Mesodermal cell (in vitro differentiated cells): ENCODE data around the gene APOL6.

Experiments
- H3K27ac ChIP-seq: 2 replicates; pipeline ENCODE4 v1.7.0; 2013; ENCODE audit warnings: mild to moderate bottlenecking, low read depth, low read length, moderate library complexity; ENCODE audit not compliant: severe bottlenecking
- H3K36me3 ChIP-seq: 2 replicates; pipeline ENCODE4 v1.7.1; 2013; ENCODE audit warnings: mild to moderate bottlenecking, low read length, moderate library complexity; ENCODE audit not compliant: control insufficient read depth, insufficient read depth
- H3K4me1 ChIP-seq: one replicate; pipeline ENCODE4 v1.7.1; 2013; ENCODE audit warnings: mild to moderate bottlenecking, low read length; ENCODE audit not compliant: insufficient read depth, control insufficient read depth, poor library complexity, severe bottlenecking
- H3K4me3 ChIP-seq: 2 replicates; pipeline ENCODE4 v1.7.0; 2013; ENCODE audit warnings: low read length, control low read depth, mild to moderate bottlenecking; ENCODE audit not compliant: insufficient read depth, poor library complexity, severe bottlenecking; ENCODE audit errors: extremely low read depth
- H3K9me3 ChIP-seq: 2 replicates; pipeline ENCODE4 v1.7.1; 2013; ENCODE audit warnings: mild to moderate bottlenecking, low read length, moderate library complexity; ENCODE audit not compliant: control insufficient read depth
- WGBS, 2 experiments: methylation state at CpG; one replicate each; pipeline ENCODE4 v1.1.5; 2013; ENCODE audit warnings: missing lambda C conversion rate in 2 of 2; ENCODE audit not compliant: insufficient coverage in 2 of 2; 5-methylcytosine and 5-hydroxymethylcytosine counted together

The APOL6 gene

DNA sequence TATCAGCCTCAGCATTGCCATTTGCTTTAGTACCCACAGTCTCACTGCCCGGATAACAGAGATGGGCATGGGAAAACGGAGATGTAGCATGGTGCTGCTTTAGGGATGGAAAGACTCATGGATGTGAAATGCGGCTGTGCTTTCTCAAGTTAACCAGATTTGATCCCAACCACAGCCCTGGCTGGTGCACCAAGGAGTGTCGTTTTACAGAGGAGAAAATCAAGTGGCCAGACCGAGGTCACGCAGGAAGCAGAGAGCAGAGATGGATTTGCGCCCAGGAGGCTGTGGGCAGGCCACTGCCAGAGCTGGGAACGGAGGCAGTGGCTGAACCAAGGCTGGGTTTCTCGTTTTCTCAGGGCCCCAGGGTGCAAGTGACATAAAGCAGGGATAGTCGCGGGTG, 40.2 kb upstream of the APOL6 start:
- no peak overlapping the region for H3K4me3 ChIP-seq
- H3K9me3 ChIP-seq: no peaks in the 10 kb centered on the region
- peaks cover 3% of the 10 kb centered on the region for H3K4me1 ChIP-seq
- no peak overlapping the region for H3K27ac ChIP-seq
- 83 to 91% methylated on average over 9 to 10 of the region's 11 CpGs for whole genome bisulfite sequencing, 2 experiments
- no peaks in the 10 kb centered on the region for H3K36me3 ChIP-seq

DNA sequence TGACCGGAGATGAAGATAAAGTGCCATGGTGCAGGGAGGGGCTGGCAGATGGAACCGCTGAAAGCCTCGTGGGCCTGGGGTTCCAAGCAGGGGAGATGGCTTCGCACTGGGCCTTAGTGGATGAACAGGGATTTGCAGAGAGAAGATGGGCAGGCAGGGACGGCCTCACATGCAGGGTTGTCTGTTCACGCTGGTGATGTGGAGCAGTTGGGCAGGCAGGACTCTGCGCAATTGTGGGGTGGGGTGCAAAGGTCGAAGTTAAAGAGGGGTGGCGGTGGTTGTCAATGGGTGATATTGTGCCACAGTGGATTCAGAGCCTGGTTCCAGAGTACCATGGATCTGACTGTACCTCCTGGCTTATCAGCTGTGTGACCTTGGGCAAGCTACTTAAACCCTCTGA, 39.0 kb upstream of the APOL6 start:
- Histone ChIP-seq H3K36me3 (no peaks in the 10 kb centered on the region), H3K4me1 (peaks cover 3% of the 10 kb centered on the region), H3K9me3 (no peaks in the 10 kb centered on the region), H3K4me3 (no peak overlapping the region), H3K27ac (no peak overlapping the region)
- 93 to 96% methylated on average over 9 of the region's 9 CpGs for WGBS, 2 experiments

DNA sequence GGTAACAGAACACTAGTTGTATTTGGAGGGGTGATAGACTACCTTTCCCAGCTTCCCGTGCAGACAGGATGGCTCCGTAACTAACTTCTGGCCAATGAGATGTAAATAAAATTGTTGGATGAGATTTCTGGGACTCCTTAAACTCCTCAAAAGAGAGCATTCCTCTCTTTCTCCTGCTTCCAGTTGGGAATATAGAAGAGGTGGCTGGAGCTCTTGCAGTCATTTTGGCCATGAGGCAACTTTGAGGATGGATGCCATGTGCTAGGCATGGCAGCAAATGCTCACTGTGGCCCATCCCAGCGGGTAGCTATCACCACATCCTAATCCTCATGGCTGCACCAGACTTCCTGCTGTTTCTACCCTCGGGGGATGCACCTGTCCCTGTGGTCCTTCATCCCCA, 38.5 kb upstream of the APOL6 start:
- H3K27ac ChIP-seq: no peak overlapping the region
- no peak overlapping the region for H3K4me3 ChIP-seq
- H3K36me3 ChIP-seq: no peaks in the 10 kb centered on the region
- 69 to 100% methylated on average over 1 to 2 of the region's 4 CpGs for WGBS, 2 experiments
- H3K9me3 ChIP-seq: no peaks in the 10 kb centered on the region
- H3K4me1 ChIP-seq: peaks cover 3% of the 10 kb centered on the region

DNA sequence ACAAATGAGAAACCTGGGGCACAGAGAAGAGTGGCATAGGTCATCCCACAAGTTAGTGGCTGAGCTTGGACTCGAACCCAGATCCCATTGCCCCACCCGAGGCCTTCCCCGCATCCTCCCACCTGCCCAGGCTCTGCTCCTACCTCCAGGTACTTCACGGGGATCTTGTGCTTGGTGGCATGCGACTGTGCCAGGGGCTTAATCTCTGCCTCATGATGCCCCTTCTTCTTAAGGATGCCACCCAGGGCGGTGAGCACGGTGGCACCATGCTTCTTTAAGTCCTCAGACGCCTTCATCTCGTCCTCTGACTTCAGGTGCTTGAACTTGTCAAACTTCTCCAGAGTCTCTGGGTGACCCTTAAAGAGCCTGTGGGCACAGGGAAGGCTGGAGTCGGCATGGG, 37.5 kb upstream of the APOL6 start:
- 81% methylated on average over 10 of the region's 10 CpGs for WGBS, 2 experiments
- Histone ChIP-seq H3K36me3 (no peaks in the 10 kb centered on the region), H3K9me3 (no peaks in the 10 kb centered on the region), H3K4me1 (no peaks in the 10 kb centered on the region), H3K27ac (no peak overlapping the region), H3K4me3 (no peak overlapping the region)

DNA sequence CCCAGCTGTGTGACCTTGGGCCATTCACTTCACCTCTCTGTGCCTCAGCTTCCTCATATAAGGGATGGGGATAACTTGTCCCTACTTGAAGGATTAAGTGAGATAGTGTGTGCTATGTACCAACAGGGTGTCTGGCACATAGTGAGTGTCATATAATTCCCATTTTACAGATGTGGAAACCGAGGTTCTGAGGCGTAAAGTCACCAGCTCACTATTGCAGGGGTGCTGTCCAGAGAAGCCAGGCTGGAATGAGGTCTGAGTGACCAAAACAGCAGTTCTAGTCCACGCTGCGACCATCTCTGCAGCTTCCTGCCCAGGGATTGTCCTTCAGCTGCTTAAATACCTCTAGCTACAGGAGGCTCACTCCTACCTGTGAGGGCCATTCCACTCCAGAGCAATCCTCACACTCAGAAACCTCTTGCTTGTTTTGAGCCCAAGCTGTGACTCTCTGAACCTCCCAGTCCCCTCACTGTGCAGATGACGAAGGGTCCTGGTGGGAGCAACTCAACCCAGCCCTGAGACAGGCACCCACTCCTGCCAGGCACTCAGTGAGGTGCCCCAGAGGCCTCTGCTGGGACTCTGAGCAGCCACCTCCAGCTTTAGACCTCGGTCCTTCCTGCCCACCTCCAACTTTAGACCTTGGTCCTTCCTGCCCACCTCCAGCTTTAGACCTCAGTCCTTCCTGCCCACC, 36.9 kb upstream of the APOL6 start:
- Histone ChIP-seq H3K4me3 (no peak overlapping the region), H3K4me1 (no peaks in the 10 kb centered on the region), H3K27ac (no peak overlapping the region), H3K36me3 (no peaks in the 10 kb centered on the region), H3K9me3 (no peaks in the 10 kb centered on the region)
- WGBS, 2 experiments: 83 to 91% methylated on average over 4 to 5 of the region's 6 CpGs

DNA sequence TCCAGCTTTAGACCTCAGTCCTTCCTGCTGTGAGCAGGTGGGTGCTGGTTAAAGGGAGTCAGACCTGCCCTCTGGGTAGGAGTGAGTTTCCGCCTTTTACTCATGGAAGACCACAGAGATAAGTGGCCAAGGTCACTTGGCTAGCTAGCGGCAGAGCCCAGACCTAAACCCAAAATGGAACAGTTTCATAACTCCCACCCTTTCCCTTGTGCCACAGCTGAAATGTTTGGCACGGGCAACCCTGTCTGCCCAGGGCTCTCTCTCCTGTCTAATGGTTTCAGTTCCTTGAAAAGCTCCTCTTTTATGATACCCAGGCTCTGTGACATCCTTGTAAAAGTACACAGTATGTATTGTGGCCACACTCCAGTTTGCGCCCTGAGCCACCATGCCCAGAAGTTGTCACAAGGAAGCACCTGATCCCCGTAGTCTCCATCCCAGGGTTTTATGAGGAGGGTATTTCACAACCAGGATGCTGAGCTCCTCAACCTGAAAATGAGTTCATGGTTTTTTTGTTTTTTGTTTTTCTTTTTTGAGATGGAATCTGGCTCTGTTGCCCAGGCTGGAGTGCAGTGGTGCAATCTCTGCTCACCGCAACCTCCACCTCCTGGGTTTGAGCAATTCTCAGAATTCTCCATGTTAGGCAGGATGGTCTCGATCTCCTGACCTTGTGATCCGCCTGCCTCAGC, 36.2 kb upstream of the APOL6 start:
- no peaks in the 10 kb centered on the region for H3K9me3 ChIP-seq
- H3K27ac ChIP-seq: no peak overlapping the region
- WGBS, 2 experiments: 91 to 95% methylated on average over 8 of the region's 8 CpGs
- no peaks in the 10 kb centered on the region for H3K36me3 ChIP-seq
- H3K4me3 ChIP-seq: no peak overlapping the region
- H3K4me1 ChIP-seq: no peaks in the 10 kb centered on the region

DNA sequence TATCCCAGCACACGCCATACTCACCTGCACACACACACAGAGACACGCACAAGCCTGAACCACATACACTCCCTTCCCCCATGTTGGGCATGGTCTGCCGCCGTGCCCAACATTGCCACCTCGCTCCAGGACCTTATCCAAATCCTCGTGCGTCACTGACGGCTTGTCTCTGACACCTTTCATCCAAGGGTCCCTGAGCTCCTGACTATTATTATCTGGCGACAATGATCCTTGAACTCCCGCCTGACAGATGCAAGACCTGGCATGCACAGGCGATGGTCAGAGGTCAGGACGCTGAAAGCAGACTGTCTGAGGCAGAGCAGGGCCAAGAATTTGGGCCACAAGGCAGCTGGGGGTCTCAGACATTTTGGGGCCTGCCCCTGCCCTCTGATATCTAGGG, 35.3 kb upstream of the APOL6 start:
- Histone ChIP-seq H3K36me3 (no peaks in the 10 kb centered on the region), H3K4me1 (no peaks in the 10 kb centered on the region), H3K9me3 (no peaks in the 10 kb centered on the region), H3K27ac (no peak overlapping the region), H3K4me3 (no peak overlapping the region)
- WGBS, 2 experiments: 94 to 97% methylated on average over 12 of the region's 12 CpGs

DNA sequence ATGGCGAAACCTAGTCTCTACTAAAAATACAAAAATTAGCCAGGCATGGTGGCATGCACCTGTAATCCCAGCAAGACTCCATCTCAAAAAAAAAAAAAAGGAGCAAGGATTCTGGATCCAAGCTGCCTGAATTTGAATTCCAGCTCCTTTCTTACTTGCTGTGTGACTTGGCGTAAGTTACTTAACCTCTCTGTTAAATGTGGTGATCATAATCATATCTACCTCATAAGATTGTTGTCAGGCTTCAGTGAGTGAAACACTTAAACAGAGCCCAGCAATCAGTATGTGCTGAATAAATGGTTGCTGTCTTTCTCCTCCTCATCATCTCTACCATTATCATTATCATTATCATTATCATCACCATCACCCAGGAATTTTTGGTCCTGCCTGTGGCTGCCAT, 33.8 kb upstream of the APOL6 start:
- H3K9me3 ChIP-seq: no peaks in the 10 kb centered on the region
- 100% methylated on average over 1 of the region's 2 CpGs; no CpG with 5 or more reads in 1 of the 2 experiments for WGBS, 2 experiments
- H3K36me3 ChIP-seq: no peaks in the 10 kb centered on the region
- no peaks in the 10 kb centered on the region for H3K4me1 ChIP-seq
- H3K4me3 ChIP-seq: no peak overlapping the region
- no peak overlapping the region for H3K27ac ChIP-seq

DNA sequence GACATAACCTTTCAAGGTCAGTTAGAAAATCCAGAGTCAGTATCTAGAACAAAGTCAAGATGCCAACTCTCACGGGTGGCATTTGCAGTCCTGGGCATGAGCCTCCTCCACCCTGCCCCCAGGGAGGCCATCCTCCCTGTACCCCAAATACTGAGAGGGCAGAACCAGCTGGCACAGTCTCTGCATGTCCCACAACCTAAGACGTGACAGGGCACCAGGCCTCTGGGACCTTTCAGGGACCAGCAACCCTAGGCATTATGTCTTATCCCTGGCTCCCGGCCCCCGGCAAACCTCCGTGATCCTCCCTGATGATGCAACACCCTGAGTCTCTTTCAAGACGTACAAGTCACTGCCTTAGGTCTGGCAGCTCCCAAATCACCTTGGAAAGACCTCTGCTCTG, 33.1 kb upstream of the APOL6 start:
- Histone ChIP-seq H3K4me3 (no peak overlapping the region), H3K27ac (no peak overlapping the region), H3K36me3 (no peaks in the 10 kb centered on the region), H3K4me1 (no peaks in the 10 kb centered on the region), H3K9me3 (no peaks in the 10 kb centered on the region)
- 81 to 83% methylated on average over 6 of the region's 6 CpGs for WGBS, 2 experiments

DNA sequence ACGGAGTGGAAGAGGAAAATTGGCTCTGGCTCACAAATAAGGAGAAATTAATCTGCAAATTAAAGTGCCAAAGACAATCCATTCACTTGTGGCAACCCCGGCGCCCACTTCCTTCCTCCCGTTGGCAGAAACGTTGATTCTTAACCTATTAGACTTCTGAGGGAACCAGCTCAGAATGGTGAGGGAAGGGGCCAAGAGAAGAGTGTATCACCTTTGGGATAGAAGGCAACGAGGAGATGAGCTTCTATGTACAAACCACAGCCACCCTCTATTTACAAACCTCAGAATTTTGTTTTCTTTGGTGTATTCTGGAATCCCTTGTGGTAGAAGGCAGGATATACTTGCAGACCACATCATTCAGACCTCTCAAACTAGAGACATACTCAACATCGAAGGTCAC, 32.2 kb upstream of the APOL6 start:
- 94 to 100% methylated on average over 3 to 4 of the region's 7 CpGs for WGBS, 2 experiments
- no peaks in the 10 kb centered on the region for H3K4me1 ChIP-seq
- H3K27ac ChIP-seq: no peak overlapping the region
- no peak overlapping the region for H3K4me3 ChIP-seq
- no peaks in the 10 kb centered on the region for H3K9me3 ChIP-seq
- no peaks in the 10 kb centered on the region for H3K36me3 ChIP-seq

DNA sequence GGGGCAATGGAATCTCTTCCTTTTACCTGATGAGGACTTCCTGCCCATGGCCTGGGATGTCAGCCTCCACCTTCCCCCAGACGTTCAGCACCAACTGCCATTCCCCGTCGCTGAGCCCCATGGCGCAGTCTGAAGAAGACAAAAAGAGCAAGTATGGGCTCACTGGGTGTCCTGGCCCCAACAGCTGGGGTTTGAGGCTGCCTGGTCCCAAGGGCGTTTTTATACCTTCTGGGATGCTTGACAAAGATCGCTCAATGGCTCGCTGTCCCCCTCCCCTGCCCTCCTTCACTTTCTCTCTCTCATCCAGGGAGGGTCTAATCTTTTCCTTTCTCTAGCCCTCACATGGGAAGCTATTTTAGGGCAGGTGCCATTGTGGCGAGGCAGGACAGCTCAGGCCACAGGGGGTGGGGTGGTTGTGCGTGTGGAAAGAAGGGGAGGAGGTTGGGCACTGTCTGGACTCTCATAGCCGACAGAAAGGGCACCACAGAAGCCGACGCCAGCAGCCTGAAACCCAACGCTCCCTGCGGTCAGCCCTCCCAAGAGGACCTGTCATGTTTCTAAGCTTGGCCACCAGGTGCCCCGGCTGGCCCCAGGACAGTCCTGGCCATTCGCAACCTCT, 31.0 kb upstream of the APOL6 start, which contains the start of gene MB:
MB (minus strand) TSS at position 193 of the 619 bp plus-strand sequence; CDS start at position 121, 72 bp downstream.
- Histone ChIP-seq H3K4me1 (no peaks in the 10 kb centered on the region), H3K9me3 (no peaks in the 10 kb centered on the region), H3K36me3 (no peaks in the 10 kb centered on the region), H3K27ac (no peak within 1 kb of the TSS), H3K4me3 (no peak within 1 kb of the TSS)
- 84 to 87% methylated on average over 15 of the region's 16 CpGs for WGBS, 2 experiments
